Measurements from ENCODE around the gene INPP4A.

DNA sequence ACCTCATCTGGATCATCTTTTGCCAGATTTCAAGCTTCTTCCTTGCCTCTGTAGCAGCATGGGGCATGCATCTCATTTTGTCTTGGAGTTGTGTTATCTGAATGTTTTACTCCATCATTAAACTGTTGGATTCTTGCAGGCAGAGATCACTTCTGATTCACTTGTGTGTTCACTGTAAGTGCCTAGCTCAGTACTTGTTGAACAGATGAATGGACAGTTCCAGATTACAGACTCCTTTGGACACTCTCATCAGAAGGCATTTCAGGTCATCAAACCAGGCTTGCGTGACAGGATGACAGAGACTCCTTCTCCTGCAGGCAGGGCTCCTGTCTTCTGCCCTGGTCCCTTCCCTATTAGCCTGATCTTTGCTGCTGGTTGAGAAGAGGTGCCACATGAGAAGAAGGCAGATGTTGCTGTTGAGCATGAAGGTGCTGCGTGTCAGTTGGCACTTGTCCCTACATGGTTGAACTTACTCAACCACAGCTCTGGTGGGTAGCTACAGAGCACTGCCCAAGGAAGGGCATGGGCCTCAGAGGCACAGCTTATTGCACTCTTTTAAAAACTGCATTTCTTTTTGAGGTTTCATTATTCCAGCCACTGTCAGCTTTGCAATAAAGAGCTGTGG is 58.9 kb downstream of the INPP4A start:
- TF ChIP-seq, protein P1, sequence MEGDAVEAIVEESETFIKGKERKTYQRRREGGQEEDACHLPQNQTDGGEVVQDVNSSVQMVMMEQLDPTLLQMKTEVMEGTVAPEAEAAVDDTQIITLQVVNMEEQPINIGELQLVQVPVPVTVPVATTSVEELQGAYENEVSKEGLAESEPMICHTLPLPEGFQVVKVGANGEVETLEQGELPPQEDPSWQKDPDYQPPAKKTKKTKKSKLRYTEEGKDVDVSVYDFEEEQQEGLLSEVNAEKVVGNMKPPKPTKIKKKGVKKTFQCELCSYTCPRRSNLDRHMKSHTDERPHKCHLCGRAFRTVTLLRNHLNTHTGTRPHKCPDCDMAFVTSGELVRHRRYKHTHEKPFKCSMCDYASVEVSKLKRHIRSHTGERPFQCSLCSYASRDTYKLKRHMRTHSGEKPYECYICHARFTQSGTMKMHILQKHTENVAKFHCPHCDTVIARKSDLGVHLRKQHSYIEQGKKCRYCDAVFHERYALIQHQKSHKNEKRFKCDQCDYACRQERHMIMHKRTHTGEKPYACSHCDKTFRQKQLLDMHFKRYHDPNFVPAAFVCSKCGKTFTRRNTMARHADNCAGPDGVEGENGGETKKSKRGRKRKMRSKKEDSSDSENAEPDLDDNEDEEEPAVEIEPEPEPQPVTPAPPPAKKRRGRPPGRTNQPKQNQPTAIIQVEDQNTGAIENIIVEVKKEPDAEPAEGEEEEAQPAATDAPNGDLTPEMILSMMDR (IDR thresholded peaks at IDR 0.05; ENCODE audit: extremely low read depth in 1 of 2, insufficient read depth in 1 of 2, low read depth in 1 of 2, low read length in 2 of 2), result no peak
- TF ChIP-seq POLR2A (IDR thresholded peaks at IDR 0.05; ENCODE audit: low read depth, low read length) (no peak), JUN (IDR thresholded peaks at IDR 0.05; ENCODE audit: borderline replicate concordance, insufficient read depth, insufficient read length, low read depth) (no peak), EZH2 (IDR thresholded peaks at IDR 0.05; ENCODE audit: borderline replicate concordance, low read depth, low read length, severe bottlenecking) (no peak), GATA2 (IDR thresholded peaks at IDR 0.05; ENCODE audit: insufficient read depth, insufficient read length, low read depth, low read length) (no peak), MYC (IDR thresholded peaks at IDR 0.05; ENCODE audit: low read depth, low read length) (no peak), POLR2AphosphoS5 (IDR thresholded peaks at IDR 0.05; ENCODE audit: insufficient read depth, low read depth, low read length) (no peak), FOS (IDR thresholded peaks at IDR 0.05; ENCODE audit: borderline replicate concordance, insufficient read depth, low read length) (no peak)
- TF ChIP-seq, protein P2, sequence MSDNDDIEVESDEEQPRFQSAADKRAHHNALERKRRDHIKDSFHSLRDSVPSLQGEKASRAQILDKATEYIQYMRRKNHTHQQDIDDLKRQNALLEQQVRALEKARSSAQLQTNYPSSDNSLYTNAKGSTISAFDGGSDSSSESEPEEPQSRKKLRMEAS (IDR thresholded peaks at IDR 0.05; ENCODE audit: insufficient read depth, insufficient read length), result no peak

Data from endothelial cell of umbilical vein (primary cell).